SK-N-SH (cell line): ENCODE data around the gene MSH6. TPM values are rescaled to one million over a fixed set of nuclear protein-coding genes. Genes with fewer than 3 reads are reported as not detected.

ENCODE experiments used
- CTCF ChIA-PET: fragments of 300-600, 350-600 bp; formaldehyde crosslinking; extraction: SDS; loops from one replicate; lab custom pipeline; 2021; lab: Yijun Ruan, JAX
- POLR2A ChIA-PET: fragments of 350-600 bp; sonication (Branson Sonifier 250); formaldehyde crosslinking; extraction: SDS; loops from one replicate; lab custom pipeline; 2020; ENCODE audit warnings: antibody characterized with exemption, inconsistent platforms; lab: Yijun Ruan, JAX
- DNase-seq: peaks from one replicate; pipeline ENCODE4 v3.0.0; 2012
- H2AFZ ChIP-seq: fragments of 200-600 bp; sonication (generic); 2 replicates; pipeline ENCODE4 v1.8.1; 2016; ENCODE audit warnings: antibody characterized with exemption, mild to moderate bottlenecking, low read depth
- H3F3A ChIP-seq: fragments of 200-600 bp; sonication (generic); replicated peaks from 2 replicates; pipeline ENCODE3; 2016; ENCODE audit warnings: antibody characterized with exemption, mild to moderate bottlenecking; ENCODE audit not compliant: insufficient read depth
- H3K27ac ChIP-seq, 2 experiments: fragments of 200-500 bp in 1 of 2; fragments of 200-600 bp in 1 of 2; sonication (Bioruptor generic) in 1 of 2; sonication (generic), shearing (Covaris generic) in 1 of 2; 2 replicates each; pipeline versions ENCODE4 v1.5.1 to v1.6.1; 2014 to 2016; ENCODE audit warnings: low read depth in 2 of 2, inconsistent platforms in 1 of 2, low read length in 1 of 2, mild to moderate bottlenecking in 1 of 2, mixed read lengths in 1 of 2
- H3K27me3 ChIP-seq: fragments of 200-600 bp; sonication (generic), shearing (Covaris generic); 2 replicates; pipeline ENCODE4 v1.6.1; 2016; ENCODE audit warnings: mixed run types; ENCODE audit not compliant: insufficient read depth
- H3K36me3 ChIP-seq, 2 experiments: fragments of 200-500 bp in 1 of 2; fragments of 200-600 bp in 1 of 2; sonication (Bioruptor generic) in 1 of 2; sonication (generic) in 1 of 2; replicated peaks in 1 of 2; 2 replicates each; pipeline versions ENCODE3 to v1.5.1; 2014 to 2016; ENCODE audit warnings: low read length in 1 of 2, mild to moderate bottlenecking in 1 of 2; ENCODE audit not compliant: insufficient read depth in 2 of 2, control insufficient read depth in 1 of 2
- H3K4me1 ChIP-seq, 2 experiments: fragments of 200-500 bp in 1 of 2; fragments of 200-600 bp in 1 of 2; sonication (Bioruptor generic) in 1 of 2; sonication (generic), shearing (Covaris generic) in 1 of 2; 2 replicates each; pipeline versions ENCODE4 v1.5.1 to v1.6.1; 2014 to 2016; ENCODE audit warnings: low read depth in 1 of 2, low read length in 1 of 2, mixed run types in 1 of 2; ENCODE audit not compliant: insufficient read depth in 2 of 2, control insufficient read depth in 1 of 2
- H3K4me2 ChIP-seq: fragments of 200-600 bp; sonication (generic), shearing (Covaris generic); 2 replicates; pipeline ENCODE4 v1.6.1; 2017; ENCODE audit warnings: mixed run types
- H3K4me3 ChIP-seq, 2 experiments: fragments of 200-500 bp in 1 of 2; fragments of 200-600 bp in 1 of 2; sonication (Bioruptor generic) in 1 of 2; sonication (generic), shearing (Covaris generic) in 1 of 2; 2 replicates each; pipeline versions ENCODE4 v1.5.1 to v1.8.1; 2014 to 2016; ENCODE audit warnings: low read depth in 2 of 2, inconsistent platforms in 1 of 2, low read length in 1 of 2, mild to moderate bottlenecking in 1 of 2, mixed read lengths in 1 of 2, moderate library complexity in 1 of 2
- H3K79me2 ChIP-seq: fragments of 200-600 bp; sonication (generic); 2 replicates; pipeline ENCODE4 v1.8.1; 2017; ENCODE audit warnings: mild to moderate bottlenecking; ENCODE audit not compliant: insufficient read depth
- H3K9ac ChIP-seq: fragments of 200-600 bp; sonication (generic); 2 replicates; pipeline ENCODE4 v1.6.1; 2017; ENCODE audit warnings: mixed run types
- H3K9me2 ChIP-seq: fragments of 200-600 bp; sonication (generic); 2 replicates; pipeline ENCODE4 v1.6.1; 2017; ENCODE audit warnings: mixed run types
- H3K9me3 ChIP-seq: fragments of 200-600 bp; sonication (generic); 2 replicates; pipeline ENCODE4 v1.6.1; 2017; ENCODE audit warnings: mixed run types, mild to moderate bottlenecking, moderate library complexity
- H4K20me1 ChIP-seq: fragments of 200-600 bp; sonication (generic); 2 replicates; pipeline ENCODE4 v1.6.1; 2017; ENCODE audit warnings: mild to moderate bottlenecking, mixed run types; ENCODE audit not compliant: insufficient read depth
- CHD2 ChIP-seq: fragments of 150-350 bp; IDR thresholded peaks from 2 replicates; pipeline ENCODE4 v1.6.1; 2018; ENCODE audit warnings: low read length; ENCODE audit not compliant: partially characterized antibody
- ELF1 ChIP-seq: IDR thresholded peaks from 2 replicates; pipeline ENCODE4 v1.4.0; 2012
- EP300 ChIP-seq, 2 experiments: IDR thresholded peaks; 2 replicates each; pipeline versions ENCODE4 v1.4.0 to v1.6.1; 2012; ENCODE audit warnings: borderline replicate concordance in 1 of 2, low read depth in 1 of 2, low read length in 1 of 2
- EZH2phosphoT487 ChIP-seq: fragments of 200-600 bp; sonication (generic); IDR thresholded peaks from 2 replicates; pipeline ENCODE4 v1.6.1; 2017; ENCODE audit warnings: low read depth, mixed run types, mild to moderate bottlenecking, antibody characterized with exemption, moderate library complexity, borderline replicate concordance
- FOXJ3 ChIP-seq: sonication (generic); formaldehyde crosslinking; IDR thresholded peaks from 2 replicates; pipeline ENCODE4 v1.5.1; 2020; ENCODE audit warnings: mild to moderate bottlenecking, missing genetic modification reagents
- MAX ChIP-seq: IDR thresholded peaks from 2 replicates; pipeline ENCODE4 v1.4.0; 2012; ENCODE audit warnings: low read depth
- MEF2A ChIP-seq: IDR thresholded peaks from 2 replicates; pipeline ENCODE4 v1.4.0; 2012; ENCODE audit warnings: low read depth, borderline replicate concordance
- NRF1 ChIP-seq: IDR thresholded peaks from 2 replicates; pipeline ENCODE4 v1.6.1; 2012; ENCODE audit warnings: low read depth, mild to moderate bottlenecking, low read length
- PBX3 ChIP-seq: IDR thresholded peaks from 2 replicates; pipeline ENCODE4; 2012
- POLR2AphosphoS5 ChIP-seq: IDR thresholded peaks from 2 replicates; pipeline ENCODE4 v1.6.1; 2012; ENCODE audit warnings: low read depth, low read length
- REST ChIP-seq: IDR thresholded peaks from 2 replicates; pipeline ENCODE4 v1.6.1; 2012; ENCODE audit warnings: mild to moderate bottlenecking, low read depth, low read length, moderate library complexity
- SIN3A ChIP-seq: IDR thresholded peaks from 2 replicates; pipeline ENCODE4 v1.6.1; 2012; ENCODE audit warnings: low read depth, mild to moderate bottlenecking, low read length, moderate library complexity, borderline replicate concordance
- TAF1 ChIP-seq: IDR thresholded peaks from 2 replicates; pipeline ENCODE4 v1.6.1; 2012; ENCODE audit warnings: low read depth, mild to moderate bottlenecking, low read length, moderate library complexity, borderline replicate concordance
- TCF12 ChIP-seq: IDR thresholded peaks from 2 replicates; pipeline ENCODE4 v1.4.0; 2012
- TEAD4 ChIP-seq: IDR thresholded peaks from 2 replicates; pipeline ENCODE4 v1.4.0; 2012; ENCODE audit warnings: mild to moderate bottlenecking, borderline replicate concordance; ENCODE audit not compliant: insufficient read depth
- USF1 ChIP-seq: IDR thresholded peaks from 2 replicates; pipeline ENCODE4 v1.4.0; 2012; ENCODE audit warnings: low read depth, borderline replicate concordance
- ZBTB33 ChIP-seq: IDR thresholded peaks from 2 replicates; pipeline ENCODE4 v1.4.0; 2012; ENCODE audit warnings: low read depth, borderline replicate concordance
- WGBS: methylation state at CpG from one replicate; pipeline ENCODE4 v1.1.6; 2017; ENCODE audit warnings: low lambda C conversion rate; 5-methylcytosine and 5-hydroxymethylcytosine counted together
- polyA plus RNA-seq, 3 experiments: library from polyadenylated mRNA; depleted of rRNA; stranded (reverse); fragments of >200 nt; gene quantifications; 2 replicates each; pipeline ENCODE4 v1.2.3, GENCODE V29; 2012
- TF ChIP-seq, protein P1 (sequence below): fragments of 150-350 bp; IDR thresholded peaks from 2 replicates; pipeline ENCODE4 v1.6.1; 2016; ENCODE audit warnings: mild to moderate bottlenecking, low read depth, low read length

Gene MSH6
- polyA plus RNA-seq, 1 of the 3 experiments (the other 2 are of a cell fraction) = 16.4 TPM

DNA sequence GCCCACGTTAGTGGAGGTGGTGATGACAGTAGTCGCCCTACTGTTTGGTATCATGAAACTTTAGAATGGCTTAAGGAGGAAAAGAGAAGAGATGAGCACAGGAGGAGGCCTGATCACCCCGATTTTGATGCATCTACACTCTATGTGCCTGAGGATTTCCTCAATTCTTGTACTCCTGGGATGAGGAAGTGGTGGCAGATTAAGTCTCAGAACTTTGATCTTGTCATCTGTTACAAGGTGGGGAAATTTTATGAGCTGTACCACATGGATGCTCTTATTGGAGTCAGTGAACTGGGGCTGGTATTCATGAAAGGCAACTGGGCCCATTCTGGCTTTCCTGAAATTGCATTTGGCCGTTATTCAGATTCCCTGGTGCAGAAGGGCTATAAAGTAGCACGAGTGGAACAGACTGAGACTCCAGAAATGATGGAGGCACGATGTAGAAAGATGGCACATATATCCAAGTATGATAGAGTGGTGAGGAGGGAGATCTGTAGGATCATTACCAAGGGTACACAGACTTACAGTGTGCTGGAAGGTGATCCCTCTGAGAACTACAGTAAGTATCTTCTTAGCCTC, 16.2 kb downstream of the MSH6 start:
- no peaks in the 10 kb centered on the region for H3K9me2 ChIP-seq
- H3K4me3 ChIP-seq = no peak overlapping the region
- ChIA-PET CTCF (interaction anchor here (1.6 kb wide), 1 partner anchor 9 kb away, joined by 4 read pairs; no protein-coding TSS in a partner anchor), POLR2A (no interaction called here)
- peaks cover 95% of the 10 kb centered on the region for H3K79me2 ChIP-seq
- no peaks in the 10 kb centered on the region for H3K27me3 ChIP-seq
- DNase-seq = no peak
- peak; percentile 9 for TF ChIP-seq POLR2AphosphoS5
- TF ChIP-seq TEAD4 = no peak
- no peak for TF ChIP-seq ELF1
- no peak for TF ChIP-seq EP300 (IDR thresholded peaks at IDR 0.05; ENCODE audit: borderline replicate concordance in 1 of 2, low read depth in 1 of 2, low read length in 1 of 2)
- no peak for TF ChIP-seq CHD2
- peaks cover 78 to 94% of the 10 kb centered on the region in 2 experiments for H3K36me3 ChIP-seq
- H3K27ac ChIP-seq = no peak overlapping the region
- H4K20me1 ChIP-seq = peaks cover 53% of the 10 kb centered on the region
- no peaks in the 10 kb centered on the region for H3K4me1 ChIP-seq
- WGBS = 98% methylated on average over 6 of the region's 6 CpGs
- H3K9ac ChIP-seq = no peak overlapping the region
- no peak overlapping the region for H2AFZ ChIP-seq
- H3F3A ChIP-seq = peaks cover 34% of the 10 kb centered on the region
- peaks cover 6% of the 10 kb centered on the region; the same call in 1 of the 2 replicates for H3K9me3 ChIP-seq
- no peak overlapping the region for H3K4me2 ChIP-seq

DNA sequence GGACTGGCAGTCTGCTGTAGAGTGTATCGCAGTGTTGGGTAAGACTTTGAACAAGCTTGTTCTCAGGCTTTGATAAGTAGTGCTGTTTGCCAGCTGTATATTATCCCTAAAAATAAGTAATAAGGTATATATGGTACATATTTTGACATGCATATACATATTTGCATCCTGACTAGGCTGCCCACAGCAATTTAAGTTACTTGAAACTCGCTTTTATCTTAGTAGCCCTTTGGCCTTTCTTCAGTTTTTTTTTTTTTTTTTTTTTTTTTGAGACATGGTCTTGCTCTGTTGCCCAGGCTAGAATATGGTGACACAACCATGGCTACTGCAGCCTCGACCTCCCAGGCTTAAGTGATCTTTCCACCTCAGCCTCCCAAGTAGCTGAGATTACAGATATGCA, 18.2 kb downstream of the MSH6 start:
- H3K36me3 ChIP-seq = peaks cover 91 to 94% of the 10 kb centered on the region in 2 experiments
- H3K4me1 ChIP-seq = peaks cover 0 to under 1% of the 10 kb centered on the region in 2 experiments; a peak in 1 of 4 replicates
- no peak for DNase-seq
- H3K9ac ChIP-seq = no peak overlapping the region
- no peaks in the 10 kb centered on the region for H3K9me2 ChIP-seq
- WGBS = 92% methylated on average over 3 of the region's 3 CpGs
- H2AFZ ChIP-seq = no peak overlapping the region
- H3F3A ChIP-seq = peaks cover 43% of the 10 kb centered on the region
- H3K27me3 ChIP-seq = no peaks in the 10 kb centered on the region
- no peak overlapping the region for H3K4me2 ChIP-seq
- POLR2A ChIA-PET = no interaction called here
- CTCF ChIA-PET = interaction anchor here (1.7 kb wide), 1 partner anchor 33 kb away, joined by 4 read pairs; no protein-coding TSS in a partner anchor
- peaks cover 6% of the 10 kb centered on the region; the same call in 1 of the 2 replicates for H3K9me3 ChIP-seq
- H3K79me2 ChIP-seq = peaks cover 89% of the 10 kb centered on the region
- no peak overlapping the region for H3K27ac ChIP-seq
- H3K4me3 ChIP-seq = no peak overlapping the region
- peaks cover 35% of the 10 kb centered on the region for H4K20me1 ChIP-seq
- no peak for TF ChIP-seq MAX
- TF ChIP-seq, protein P1, sequence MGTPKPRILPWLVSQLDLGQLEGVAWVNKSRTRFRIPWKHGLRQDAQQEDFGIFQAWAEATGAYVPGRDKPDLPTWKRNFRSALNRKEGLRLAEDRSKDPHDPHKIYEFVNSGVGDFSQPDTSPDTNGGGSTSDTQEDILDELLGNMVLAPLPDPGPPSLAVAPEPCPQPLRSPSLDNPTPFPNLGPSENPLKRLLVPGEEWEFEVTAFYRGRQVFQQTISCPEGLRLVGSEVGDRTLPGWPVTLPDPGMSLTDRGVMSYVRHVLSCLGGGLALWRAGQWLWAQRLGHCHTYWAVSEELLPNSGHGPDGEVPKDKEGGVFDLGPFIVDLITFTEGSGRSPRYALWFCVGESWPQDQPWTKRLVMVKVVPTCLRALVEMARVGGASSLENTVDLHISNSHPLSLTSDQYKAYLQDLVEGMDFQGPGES = no peak
- TF ChIP-seq POLR2AphosphoS5 = no peak
- TF ChIP-seq TAF1 = no peak
- TF ChIP-seq TCF12 = no peak
- TF ChIP-seq PBX3 = no peak
- no peak for TF ChIP-seq SIN3A
- no peak for TF ChIP-seq NRF1
- no peak for TF ChIP-seq USF1
- TF ChIP-seq REST = no peak
- no peak for TF ChIP-seq MEF2A
- no peak for TF ChIP-seq ZBTB33
- TF ChIP-seq EZH2phosphoT487 = no peak
- TF ChIP-seq FOXJ3 (CRISPR knock-in tag) = no peak
